Neural progenitor cell (in vitro differentiated cells): ENCODE results near the gene CNTNAP4. TPM values are rescaled to one million over a fixed set of nuclear protein-coding genes. Genes with fewer than 3 reads are reported as not detected.

Experiments
- DNase-seq: peaks from one replicate; pipeline ENCODE4 v3.0.0-alpha.2; 2016; ENCODE audit warnings: low spot score
- H2AFZ ChIP-seq: fragments of 200-600 bp; sonication (generic); replicated peaks from 2 replicates; pipeline ENCODE4 v1.6.1; 2016; ENCODE audit warnings: antibody characterized with exemption
- H3F3A ChIP-seq: fragments of 200-600 bp; sonication (generic); 2 replicates; pipeline ENCODE4 v1.6.1; 2016; ENCODE audit warnings: antibody characterized with exemption, low read depth
- H3K27ac ChIP-seq: fragments of 200-600 bp; sonication (generic); 2 replicates; pipeline ENCODE4 v1.5.1; 2016; ENCODE audit warnings: mild to moderate bottlenecking
- H3K27me3 ChIP-seq: fragments of 200-600 bp; sonication (generic); 2 replicates; pipeline ENCODE4 v1.6.1; 2016; ENCODE audit warnings: mild to moderate bottlenecking, moderate library complexity
- H3K36me3 ChIP-seq: fragments of 200-600 bp; sonication (generic); 2 replicates; pipeline ENCODE4 v1.5.1; 2016
- H3K4me1 ChIP-seq: fragments of 200-600 bp; sonication (generic); 2 replicates; pipeline ENCODE4 v1.6.1; 2016; ENCODE audit warnings: mixed run types
- H3K4me2 ChIP-seq: fragments of 200-600 bp; sonication (generic); 2 replicates; pipeline ENCODE4 v1.6.1; 2016
- H3K4me3 ChIP-seq: fragments of 200-600 bp; sonication (generic); 2 replicates; pipeline ENCODE4 v1.5.1; 2016
- H3K79me2 ChIP-seq: fragments of 200-600 bp; sonication (generic); 2 replicates; pipeline ENCODE4 v1.6.1; 2016; ENCODE audit warnings: low read depth
- H3K9ac ChIP-seq: fragments of 200-600 bp; sonication (generic); 2 replicates; pipeline ENCODE4 v1.6.1; 2016
- H3K9me3 ChIP-seq: fragments of 200-600 bp; sonication (generic); 2 replicates; pipeline ENCODE4 v1.5.1; 2016; ENCODE audit warnings: low read depth
- H4K20me1 ChIP-seq: fragments of 200-600 bp; sonication (generic); 2 replicates; pipeline ENCODE4 v1.6.1; 2016; ENCODE audit warnings: low read depth
- H3K27ac Mint-ChIP-seq: 3 replicates; pipeline ENCODE4 v1.8.0; 2021; ENCODE audit warnings: mixed read lengths
- H3K27me3 Mint-ChIP-seq: 2 replicates; pipeline ENCODE4 v1.8.0; 2022; ENCODE audit warnings: low read depth, mild to moderate bottlenecking, inconsistent platforms, moderate library complexity, mixed read lengths; ENCODE audit not compliant: insufficient read depth
- H3K36me3 Mint-ChIP-seq: 3 replicates; pipeline ENCODE4 v1.8.0; 2021; ENCODE audit warnings: mixed read lengths
- H3K4me1 Mint-ChIP-seq: 3 replicates; pipeline ENCODE4 v1.8.0; 2021; ENCODE audit warnings: mixed read lengths
- H3K4me3 Mint-ChIP-seq: 3 replicates; pipeline ENCODE4 v1.8.0; 2021; ENCODE audit warnings: mild to moderate bottlenecking, moderate library complexity, mixed read lengths
- H3K9me3 Mint-ChIP-seq: 3 replicates; pipeline ENCODE4 v1.8.0; 2020; ENCODE audit warnings: mixed read lengths
- CTCF ChIP-seq: fragments of 200-600 bp; sonication (generic); IDR thresholded peaks from 2 replicates; pipeline ENCODE4 v1.5.1; 2017; ENCODE audit warnings: antibody characterized with exemption, mild to moderate bottlenecking
- EZH2 ChIP-seq: fragments of 200-600 bp; sonication (generic); IDR thresholded peaks from 2 replicates; pipeline ENCODE4 v1.6.1; 2017; ENCODE audit warnings: antibody characterized with exemption, mild to moderate bottlenecking, moderate library complexity
- EZH2phosphoT487 ChIP-seq: fragments of 200-600 bp; sonication (generic); IDR thresholded peaks from 2 replicates; pipeline ENCODE4 v1.6.1; 2017; ENCODE audit warnings: antibody characterized with exemption
- total RNA-seq: library from RNA; depleted of rRNA; stranded (reverse); fragments of >200 nt; gene quantifications from 2 replicates; pipeline ENCODE4 v1.2.3, GENCODE V29; 2015; ENCODE audit warnings: low replicate concordance

CNTNAP4 gene
- total RNA-seq, 1 donor from 2014 or later = 0.41 TPM

GRCh38 chr16:76378020-76378419, 100.8 kb downstream of the CNTNAP4 start:
- H3K9me3 Mint-ChIP-seq = no peaks in the 10 kb centered on the region
- no peak overlapping the region for H3K4me2 ChIP-seq
- H3K4me1 Mint-ChIP-seq = no peaks in the 10 kb centered on the region
- H3K4me1 ChIP-seq = no peaks in the 10 kb centered on the region
- H3K36me3 Mint-ChIP-seq = no peaks in the 10 kb centered on the region
- H3K9ac ChIP-seq = no peak overlapping the region
- no peak overlapping the region for H3K4me3 Mint-ChIP-seq
- H3K4me3 ChIP-seq = no peak overlapping the region
- H3K27me3 Mint-ChIP-seq = no peaks in the 10 kb centered on the region
- no peak for DNase-seq
- H3K36me3 ChIP-seq = no peaks in the 10 kb centered on the region
- TF ChIP-seq EZH2 (no peak), CTCF (no peak)
- H3K27ac Mint-ChIP-seq = no peak overlapping the region
- no peaks in the 10 kb centered on the region for H3K27me3 ChIP-seq
- H3K9me3 ChIP-seq = no peaks in the 10 kb centered on the region
- no peaks in the 10 kb centered on the region for H3K79me2 ChIP-seq
- no peak overlapping the region for H3K27ac ChIP-seq
- H4K20me1 ChIP-seq = no peaks in the 10 kb centered on the region
- H2AFZ ChIP-seq = no peak overlapping the region
- H3F3A ChIP-seq = no peaks in the 10 kb centered on the region

GRCh38 chr16:76381096-76381495, 103.9 kb downstream of the CNTNAP4 start:
- H4K20me1 ChIP-seq = no peaks in the 10 kb centered on the region
- no peak overlapping the region for H2AFZ ChIP-seq
- H3K4me3 ChIP-seq = no peak overlapping the region
- no peaks in the 10 kb centered on the region for H3K4me1 Mint-ChIP-seq
- no peaks in the 10 kb centered on the region for H3K9me3 ChIP-seq
- no peaks in the 10 kb centered on the region for H3K4me1 ChIP-seq
- H3K9ac ChIP-seq = no peak overlapping the region
- H3K36me3 ChIP-seq = no peaks in the 10 kb centered on the region
- H3K9me3 Mint-ChIP-seq = no peaks in the 10 kb centered on the region
- no peak overlapping the region for H3K27ac Mint-ChIP-seq
- H3K4me2 ChIP-seq = no peak overlapping the region
- no peak overlapping the region for H3K4me3 Mint-ChIP-seq
- TF ChIP-seq EZH2phosphoT487 (no peak), CTCF (no peak), EZH2 (no peak)
- no peaks in the 10 kb centered on the region for H3K79me2 ChIP-seq
- no peaks in the 10 kb centered on the region for H3K36me3 Mint-ChIP-seq
- H3K27ac ChIP-seq = no peak overlapping the region
- DNase-seq = no peak
- no peaks in the 10 kb centered on the region for H3K27me3 ChIP-seq
- H3F3A ChIP-seq = no peaks in the 10 kb centered on the region
- no peaks in the 10 kb centered on the region for H3K27me3 Mint-ChIP-seq

DNA sequence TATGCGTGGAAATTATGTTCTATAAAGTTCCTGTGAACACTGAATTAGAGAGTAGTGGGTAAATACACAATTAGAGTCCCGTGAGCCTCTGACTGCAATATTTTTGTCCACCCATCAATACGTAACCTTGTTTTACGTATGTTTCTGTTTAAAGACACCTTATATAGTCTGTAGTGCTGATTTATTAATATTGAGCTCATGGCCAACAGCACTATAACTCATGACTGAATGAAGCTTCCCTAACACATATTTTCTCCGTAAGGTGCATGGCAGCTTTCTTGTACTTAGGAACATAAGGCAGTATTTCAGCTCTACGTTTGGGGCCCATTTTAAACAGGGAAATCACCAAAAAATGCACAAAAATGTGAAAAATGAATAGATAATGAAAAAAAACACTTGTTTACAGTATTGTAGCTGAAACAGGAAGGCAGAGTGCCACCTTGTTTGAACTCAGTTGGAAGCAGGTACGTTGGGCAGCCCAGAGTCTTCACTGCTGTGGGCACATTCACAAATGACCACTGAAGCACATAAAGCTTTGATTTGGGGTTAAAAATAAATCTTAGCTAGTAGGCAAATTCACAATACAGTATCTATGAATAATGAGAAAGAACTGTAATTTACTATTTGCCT, 108.5 kb downstream of the CNTNAP4 start:
- Histone ChIP-seq H3K4me3 (no peak overlapping the region), H3K4me1 (no peaks in the 10 kb centered on the region), H4K20me1 (no peaks in the 10 kb centered on the region), H3K9ac (no peak overlapping the region), H3K27me3 (no peaks in the 10 kb centered on the region), H3K36me3 (no peaks in the 10 kb centered on the region), H3K4me2 (no peak overlapping the region), H3K27ac (no peak overlapping the region), H3F3A (no peaks in the 10 kb centered on the region), H3K9me3 (no peaks in the 10 kb centered on the region), H2AFZ (no peak overlapping the region), H3K79me2 (no peaks in the 10 kb centered on the region)
- Mint-ChIP-seq H3K27ac (no peak overlapping the region), H3K9me3 (no peaks in the 10 kb centered on the region), H3K36me3 (no peaks in the 10 kb centered on the region), H3K4me1 (no peaks in the 10 kb centered on the region), H3K4me3 (no peak overlapping the region), H3K27me3 (no peaks in the 10 kb centered on the region)
- TF ChIP-seq EZH2 (no peak), CTCF (no peak), EZH2phosphoT487 (no peak)
- DNase-seq = no peak
